K562 (cell line): Measurements from ENCODE around the gene HCFC1R1. TPM values are rescaled to one million over a fixed set of nuclear protein-coding genes. Genes with fewer than 3 reads are reported as not detected.

ENCODE experiments used
- ATAC-seq: fragments of 200-7000 bp; cut with Tn5 transposase; 3 replicates; pipeline ENCODE4 v1.9.1; 2020; ENCODE audit warnings: moderate library complexity
- BruUV-seq: library from RNA; stranded (reverse); fragments of 400-500 nt; replicated peaks from 2 replicates; lab custom pipeline; 2021; lab: Mats Ljungman, UMichigan
- CTCF ChIA-PET: fragments of 300-600 bp; formaldehyde crosslinking; extraction: SDS; loops from one replicate; lab custom pipeline; 2021; ENCODE audit warnings: low intra/inter-chr PET ratio; lab: Yijun Ruan, JAX
- POLR2A ChIA-PET: fragments of 300-600, 350-650 bp; sonication (Branson Sonifier 250); formaldehyde crosslinking; extraction: SDS; loops from one replicate; lab custom pipeline; 2021; ENCODE audit warnings: antibody characterized with exemption, inconsistent platforms; lab: Yijun Ruan, JAX
- DNase-seq, 4 experiments: peaks; one replicate each; pipeline versions ENCODE4 v3.0.0 to v3.0.0-alpha.2; 2011 to 2018; ENCODE audit warnings: low spot score in 3 of 4, mixed read lengths in 3 of 4; ENCODE audit errors: extremely low read depth in 1 of 4
- FAIRE-seq: peaks from 2 replicates; lab custom pipeline; 2011; peaks lifted over from hg19 to GRCh38; lab: Jason Lieb, UNC
- H2AFZ ChIP-seq: 2 replicates; pipeline ENCODE4 v1.6.0; 2011; ENCODE audit warnings: low read depth, low read length, control low read depth, inconsistent platforms
- H3K27ac ChIP-seq: fragments of 200-600 bp; 3 replicates; pipeline ENCODE4 v1.8.0; 2011; ENCODE audit warnings: low read depth, mild to moderate bottlenecking, control low read depth, inconsistent platforms, low read length, moderate library complexity, mixed read lengths; ENCODE audit errors: extremely low read depth
- H3K27me3 ChIP-seq, 2 experiments: fragments of 300-600 bp in 1 of 2; 2 replicates in 1 of 2; 3 replicates in 1 of 2; pipeline versions ENCODE4 v1.6.0 to v1.8.0; 2011; ENCODE audit warnings: inconsistent platforms in 2 of 2, low read length in 2 of 2, mild to moderate bottlenecking in 1 of 2, mixed read lengths in 1 of 2, moderate library complexity in 1 of 2; ENCODE audit not compliant: control insufficient read depth in 2 of 2, insufficient read depth in 2 of 2
- H3K36me3 ChIP-seq: fragments of 300-600 bp; 3 replicates; pipeline ENCODE4 v1.8.0; 2011; ENCODE audit warnings: mild to moderate bottlenecking, low read length, inconsistent platforms; ENCODE audit not compliant: control insufficient read depth, insufficient read depth
- H3K4me1 ChIP-seq, 2 experiments: fragments of 200-600 bp in 1 of 2; replicated peaks in 1 of 2; 2 replicates in 1 of 2; 3 replicates in 1 of 2; pipeline versions ENCODE4 v1.5.1 to v1.8.0; 2011; ENCODE audit warnings: inconsistent platforms in 2 of 2, low read length in 2 of 2, mild to moderate bottlenecking in 1 of 2, mixed read lengths in 1 of 2, moderate library complexity in 1 of 2; ENCODE audit not compliant: control insufficient read depth in 2 of 2, insufficient read depth in 2 of 2
- H3K4me2 ChIP-seq: 2 replicates; pipeline ENCODE4 v1.6.1; 2011; ENCODE audit warnings: low read length, control low read depth, inconsistent platforms, mixed read lengths; ENCODE audit not compliant: insufficient read depth
- H3K4me3 ChIP-seq: fragments of 200-600 bp; sonication (generic), shearing (Covaris generic); 2 replicates; pipeline ENCODE4 v1.5.1; 2016; ENCODE audit warnings: control low read depth, inconsistent platforms
- H3K79me2 ChIP-seq: fragments of 200-600 bp; 3 replicates; pipeline ENCODE4 v1.8.0; 2011; ENCODE audit warnings: low read length, inconsistent platforms; ENCODE audit not compliant: control insufficient read depth, insufficient read depth
- H3K9ac ChIP-seq, 2 experiments: 2 replicates each; pipeline versions ENCODE4 v1.6.0 to v1.6.1; 2011; ENCODE audit warnings: low read depth in 2 of 2, low read length in 2 of 2, control low read depth in 1 of 2, inconsistent platforms in 1 of 2, mild to moderate bottlenecking in 1 of 2, mixed read lengths in 1 of 2; ENCODE audit not compliant: insufficient read depth in 1 of 2
- H3K9me1 ChIP-seq: one replicate; pipeline ENCODE4 v1.6.0; 2011; ENCODE audit warnings: inconsistent platforms, mild to moderate bottlenecking, low read length, moderate library complexity; ENCODE audit not compliant: control insufficient read depth, insufficient read depth
- H3K9me3 ChIP-seq: replicated peaks from 2 replicates; pipeline ENCODE4 v1.5.1; 2011; ENCODE audit warnings: low read depth, low read length, inconsistent platforms; ENCODE audit not compliant: control insufficient read depth, insufficient read depth
- H4K20me1 ChIP-seq: replicated peaks from 2 replicates; pipeline ENCODE4 v1.6.1; 2011; ENCODE audit warnings: low read length, inconsistent platforms, mixed read lengths; ENCODE audit not compliant: control insufficient read depth, insufficient read depth
- CBX3 ChIP-seq, 2 experiments: IDR thresholded peaks; 1 replicate in 1 of 2; 2 replicates in 1 of 2; pipeline ENCODE4 v1.6.1; 2012; ENCODE audit warnings: inconsistent platforms in 2 of 2, low read length in 2 of 2, borderline replicate concordance in 1 of 2, control low read depth in 1 of 2
- FOXA3 ChIP-seq, 2 experiments: fragments of 450-650 bp in 1 of 2; sonication (generic) in 1 of 2; formaldehyde crosslinking; IDR thresholded peaks in 1 of 2; conservative IDR thresholded peaks in 1 of 2; 2 replicates each; pipeline versions ENCODE4 v1.4.0 to v1.8.0; 2020 to 2022; ENCODE audit warnings: mild to moderate bottlenecking in 2 of 2, missing genetic modification reagents in 1 of 2
- HMGN3 ChIP-seq: IDR thresholded peaks from 2 replicates; pipeline ENCODE4 v1.6.1; 2011; ENCODE audit warnings: borderline replicate concordance, low read depth, mild to moderate bottlenecking, mixed read lengths, low read length; ENCODE audit not compliant: insufficient read length; ENCODE audit errors: extremely low read depth
- HNRNPH1 ChIP-seq: fragments of 200-400 bp; formaldehyde crosslinking; optimal IDR thresholded peaks from 2 replicates; pipeline ENCODE3; 2017; ENCODE audit warnings: low read depth, mild to moderate bottlenecking, low read length, moderate library complexity
- HNRNPUL1 ChIP-seq: fragments of 200-400 bp; formaldehyde crosslinking; IDR thresholded peaks from 2 replicates; pipeline ENCODE4 v1.6.1; 2017; ENCODE audit warnings: low read length
- MEIS2 ChIP-seq: fragments of 450-650 bp; IDR thresholded peaks from 2 replicates; pipeline ENCODE4 v1.6.1; 2014; ENCODE audit warnings: mild to moderate bottlenecking; ENCODE audit not compliant: partially characterized antibody
- NCOA1 ChIP-seq: fragments of 450-650 bp; IDR thresholded peaks from 2 replicates; pipeline ENCODE4 v1.6.1; 2016; ENCODE audit warnings: low read depth
- PHF20 ChIP-seq: fragments of 450-650 bp; IDR thresholded peaks from 2 replicates; pipeline ENCODE4 v1.6.1; 2018; ENCODE audit not compliant: partially characterized antibody
- RNF219 ChIP-seq: fragments of 250-450 bp; sonication (Bioruptor Pico); IDR thresholded peaks from 2 replicates; pipeline ENCODE4 v1.5.0; 2022; ENCODE audit warnings: mild to moderate bottlenecking
- SIN3B ChIP-seq: fragments of 450-650 bp; IDR thresholded peaks from 2 replicates; pipeline ENCODE4 v1.6.1; 2017; ENCODE audit warnings: low read depth, mild to moderate bottlenecking, moderate library complexity
- ZNF830 ChIP-seq: fragments of 250-450 bp; sonication (Bioruptor Pico); IDR thresholded peaks from 2 replicates; pipeline ENCODE4 v1.5.0; 2021; ENCODE audit warnings: mild to moderate bottlenecking
- WGBS: fragments of 100-300 bp; shearing (Covaris generic); methylation state at CpG from one replicate; pipeline ENCODE4 v1.1.6; 2016; ENCODE audit warnings: low coverage, mixed read lengths; ENCODE audit not compliant: insufficient coverage; ENCODE audit errors: missing lambda C conversion rate; 5-methylcytosine and 5-hydroxymethylcytosine counted together
- in situ Hi-C: fragments of 300-500 bp; cut with MboI; formaldehyde crosslinking; loops from 4 replicates; pipeline ENCODE4 v1.15.0; 2018; ENCODE audit warnings: inconsistent platforms, mixed read lengths
- intact Hi-C: fragments of 100-400 bp; cut with micrococcal nuclease; formaldehyde crosslinking; loops from 2 replicates; pipeline ENCODE4 v1.14.2; 2022
- polyA plus RNA-seq, 8 experiments: library from polyadenylated mRNA; depleted of rRNA in 4 of 8; stranded (reverse) in 5 of 8; unstranded in 3 of 8; fragments of >200 nt; fragmentation: Nextera tagmentation in 2 of 8; fragmentation: Illumina TruSeq in 1 of 8; extraction: Ambion mirVana in 2 of 8; extraction: Trizol in 1 of 8; gene quantifications; 2 replicates each; pipeline versions ENCODE4 v1.2.1 to v1.2.3, GENCODE V29; 2011 to 2014; ENCODE audit warnings: inconsistent platforms in 1 of 8, missing spikeins in 1 of 8
- total RNA-seq, 7 experiments: library from RNA; depleted of rRNA in 6 of 7; stranded (reverse); fragments of >200 nt in 6 of 7; fragmentation: Illumina TruSeq in 2 of 7; extraction: Trizol in 2 of 7; gene quantifications; 2 replicates each; pipeline versions ENCODE4 v1.2.1 to v1.2.3, GENCODE V29; 2011 to 2021; ENCODE audit warnings: low replicate concordance in 1 of 7
- TF ChIP-seq, protein P1 (sequence below): sonication (generic); formaldehyde crosslinking; IDR thresholded peaks from 2 replicates; pipeline ENCODE4 v1.8.0; 2022; ENCODE audit warnings: mild to moderate bottlenecking, missing genetic modification reagents

The HCFC1R1 gene
- total and polyA plus RNA-seq, 9 of the 15 experiments (the other 6 are each of a cell fraction or from before 2014, with no cell fraction given), result 2.2 to 29.0 (median 11.2) TPM

DNA sequence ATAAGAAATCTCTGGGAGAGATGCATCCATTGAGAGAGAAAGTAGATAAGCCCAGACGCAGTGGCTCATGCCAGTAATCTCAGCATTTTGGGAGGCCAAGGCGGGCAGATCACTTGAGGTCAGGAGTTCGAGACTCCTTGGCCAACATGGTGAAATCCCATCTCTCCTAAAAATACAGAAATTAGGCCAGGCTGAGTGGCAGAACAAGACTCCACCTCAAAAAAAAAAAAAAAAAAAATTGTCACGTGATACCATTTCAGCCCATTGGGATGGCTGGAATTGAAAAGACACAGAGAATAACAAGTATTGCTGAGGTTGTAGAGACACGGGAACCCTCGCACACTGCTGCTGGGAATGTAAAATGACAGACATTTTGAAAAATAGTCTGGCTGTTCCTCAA, 38.8 kb upstream of the HCFC1R1 start (continued):
- TF ChIP-seq MEIS2 (no peak), HMGN3 (no peak)

DNA sequence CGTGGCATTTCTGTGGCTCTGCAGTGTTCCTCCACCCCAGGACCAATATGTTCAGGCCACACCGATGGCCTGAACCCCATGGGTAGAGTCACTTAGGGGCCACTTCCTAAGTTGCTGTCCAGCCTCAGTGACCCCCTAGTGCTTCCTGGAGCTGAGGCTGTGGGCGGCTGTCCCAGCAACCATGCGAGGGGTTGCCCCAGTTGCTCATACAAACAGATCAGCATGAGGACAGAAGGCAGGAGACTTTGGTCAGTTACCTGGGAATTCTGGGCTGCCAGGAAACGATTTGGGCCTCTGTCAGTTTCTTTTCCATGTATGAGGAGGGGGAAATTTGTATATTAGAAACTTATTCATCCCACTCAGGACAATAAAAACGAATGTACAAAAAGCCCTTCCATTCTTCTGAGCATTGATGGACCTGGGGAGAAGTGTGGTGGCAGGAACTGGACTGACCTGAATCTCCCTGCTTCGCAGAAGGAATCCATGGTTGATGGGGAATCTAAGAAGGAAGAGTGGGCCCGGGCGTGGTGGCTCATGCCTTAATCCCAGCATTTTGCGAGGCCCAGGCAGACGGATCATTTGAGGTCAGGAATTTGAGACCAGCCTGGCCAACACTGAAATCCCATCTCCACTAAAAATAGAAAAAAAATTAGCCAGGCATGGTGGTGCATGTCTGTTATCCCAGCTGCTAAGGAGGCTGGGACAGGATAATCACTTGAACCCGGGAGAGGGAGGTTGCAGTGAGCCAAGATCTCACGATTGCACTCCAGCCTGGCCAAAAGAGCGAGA, 36.8 kb upstream of the HCFC1R1 start:
- WGBS, result 63% methylated on average over 14 of the region's 14 CpGs
- Histone ChIP-seq H3K4me2 (no peak overlapping the region), H3K79me2 (peaks cover 2% of the 10 kb centered on the region; the same call in 2 of the 3 replicates), H3K4me1 (peaks cover 8 to 45% of the 10 kb centered on the region in 2 experiments), H3K27me3 (no peaks in the 10 kb centered on the region), H3K9me1 (peaks cover 4% of the 10 kb centered on the region), H2AFZ (peak overlapping the region; percentile 97), H3K9ac (peak overlapping the region in 1 of 2 experiments; percentile 97; a peak in 1 of 4 replicates), H3K27ac (no peak overlapping the region), H3K36me3 (no peaks in the 10 kb centered on the region), H3K9me3 (no peaks in the 10 kb centered on the region), H4K20me1 (0 out of 2 replicates have a peak, but pooled peaks cover 3% of the 10 kb centered on the region), H3K4me3 (no peak overlapping the region)
- ChIA-PET CTCF (no interaction called here), POLR2A (interaction anchor here (0.5 to 1.0 kb wide), 3 partner anchors 16 to 34 kb away, joined by 3 read pairs; no protein-coding TSS in a partner anchor)
- TF ChIP-seq CBX3 (IDR thresholded peaks at IDR 0.05; ENCODE audit: borderline replicate concordance in 1 of 2, low read length in 2 of 2), result no peak
- no peak for TF ChIP-seq HNRNPH1
- no peak for TF ChIP-seq NCOA1
- no peak for TF ChIP-seq HNRNPUL1
- no peak for TF ChIP-seq SIN3B
- no peak for TF ChIP-seq FOXA3 (CRISPR knock-in tag; conservative IDR thresholded peaks at IDR 0.05 in 1 of 2, IDR thresholded peaks at IDR 0.05 in 1 of 2)
- TF ChIP-seq PHF20, result no peak
- TF ChIP-seq RNF219 (CRISPR knock-in tag), result no peak
- no peak for TF ChIP-seq ZNF830 (CRISPR knock-in tag)
- TF ChIP-seq, protein P1, sequence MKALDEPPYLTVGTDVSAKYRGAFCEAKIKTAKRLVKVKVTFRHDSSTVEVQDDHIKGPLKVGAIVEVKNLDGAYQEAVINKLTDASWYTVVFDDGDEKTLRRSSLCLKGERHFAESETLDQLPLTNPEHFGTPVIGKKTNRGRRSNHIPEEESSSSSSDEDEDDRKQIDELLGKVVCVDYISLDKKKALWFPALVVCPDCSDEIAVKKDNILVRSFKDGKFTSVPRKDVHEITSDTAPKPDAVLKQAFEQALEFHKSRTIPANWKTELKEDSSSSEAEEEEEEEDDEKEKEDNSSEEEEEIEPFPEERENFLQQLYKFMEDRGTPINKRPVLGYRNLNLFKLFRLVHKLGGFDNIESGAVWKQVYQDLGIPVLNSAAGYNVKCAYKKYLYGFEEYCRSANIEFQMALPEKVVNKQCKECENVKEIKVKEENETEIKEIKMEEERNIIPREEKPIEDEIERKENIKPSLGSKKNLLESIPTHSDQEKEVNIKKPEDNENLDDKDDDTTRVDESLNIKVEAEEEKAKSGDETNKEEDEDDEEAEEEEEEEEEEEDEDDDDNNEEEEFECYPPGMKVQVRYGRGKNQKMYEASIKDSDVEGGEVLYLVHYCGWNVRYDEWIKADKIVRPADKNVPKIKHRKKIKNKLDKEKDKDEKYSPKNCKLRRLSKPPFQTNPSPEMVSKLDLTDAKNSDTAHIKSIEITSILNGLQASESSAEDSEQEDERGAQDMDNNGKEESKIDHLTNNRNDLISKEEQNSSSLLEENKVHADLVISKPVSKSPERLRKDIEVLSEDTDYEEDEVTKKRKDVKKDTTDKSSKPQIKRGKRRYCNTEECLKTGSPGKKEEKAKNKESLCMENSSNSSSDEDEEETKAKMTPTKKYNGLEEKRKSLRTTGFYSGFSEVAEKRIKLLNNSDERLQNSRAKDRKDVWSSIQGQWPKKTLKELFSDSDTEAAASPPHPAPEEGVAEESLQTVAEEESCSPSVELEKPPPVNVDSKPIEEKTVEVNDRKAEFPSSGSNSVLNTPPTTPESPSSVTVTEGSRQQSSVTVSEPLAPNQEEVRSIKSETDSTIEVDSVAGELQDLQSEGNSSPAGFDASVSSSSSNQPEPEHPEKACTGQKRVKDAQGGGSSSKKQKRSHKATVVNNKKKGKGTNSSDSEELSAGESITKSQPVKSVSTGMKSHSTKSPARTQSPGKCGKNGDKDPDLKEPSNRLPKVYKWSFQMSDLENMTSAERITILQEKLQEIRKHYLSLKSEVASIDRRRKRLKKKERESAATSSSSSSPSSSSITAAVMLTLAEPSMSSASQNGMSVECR (CRISPR knock-in tag), result no peak
- intact Hi-C loops (no loop called here), in situ Hi-C loops (no loop called here)
- no TSS peak for BruUV-seq
- DNase-seq (no peak), ATAC-seq (no peak), FAIRE-seq (no peak)
